GM21526 (cell line): Measurements from ENCODE around the gene FAM169A.
"Not testable (repeated sequence)": the region's sequence is repeated elsewhere in the genome, so short reads cannot be mapped to it uniquely, and the experiment has no call there.

Experiments used
- ATAC-seq: cut with Tn5 transposase; IDR thresholded peaks from one replicate; pipeline ENCODE4 v1.9.1; 2021; ENCODE audit warnings: moderate library complexity; ENCODE audit not compliant: unreplicated experiment, low FRiP score

The FAM169A gene

DNA sequence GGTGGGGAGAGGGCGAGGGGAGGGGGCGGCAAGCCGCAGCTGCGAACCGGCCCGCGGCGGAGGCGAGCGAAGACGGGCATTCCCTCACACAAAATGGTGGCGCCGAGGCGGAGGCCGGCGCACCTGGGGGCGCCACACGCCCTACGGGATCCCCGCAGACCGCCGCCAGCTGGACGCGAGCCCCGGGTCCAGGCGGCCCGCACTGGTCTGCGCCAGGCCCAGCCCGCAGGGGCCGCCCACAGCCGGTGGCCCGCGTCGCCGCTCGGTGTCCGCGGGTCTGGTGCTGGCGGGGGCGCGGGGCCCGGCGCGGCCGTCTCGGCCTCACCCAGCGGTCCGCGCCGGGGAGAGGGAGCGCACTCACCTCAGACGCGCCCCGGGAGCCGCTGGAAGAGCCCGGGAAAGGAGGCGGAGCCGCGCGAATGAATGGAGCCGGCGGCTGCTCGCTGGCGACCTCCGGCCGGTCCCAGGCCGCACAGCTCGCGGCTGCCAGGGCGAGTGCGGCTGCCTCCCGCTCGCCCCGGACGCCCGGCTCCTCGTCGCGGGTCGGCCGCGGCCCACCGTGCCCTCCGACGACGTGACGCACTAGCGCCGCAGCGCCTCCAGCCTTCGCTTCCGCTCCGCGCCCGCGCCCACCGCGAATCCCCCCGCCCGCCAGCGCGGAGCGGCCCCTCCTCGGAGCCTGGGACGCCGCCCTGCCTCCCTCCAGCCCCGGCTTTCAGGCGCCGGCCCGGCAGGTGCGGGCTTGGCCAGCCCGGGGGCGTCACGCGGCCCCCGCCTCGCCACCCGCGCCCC lies at the start of gene FAM169A:
TSS of gene FAM169A (minus strand) at position 584 of the 792 bp plus-strand sequence. CDS start 24,711 bp downstream, outside the sequence.
- no peak for ATAC-seq

- ATAC-seq, result no peak
Observed at GRCh38 chr5:74915488-74915887, 49.3 kb upstream of the FAM169A start.

DNA sequence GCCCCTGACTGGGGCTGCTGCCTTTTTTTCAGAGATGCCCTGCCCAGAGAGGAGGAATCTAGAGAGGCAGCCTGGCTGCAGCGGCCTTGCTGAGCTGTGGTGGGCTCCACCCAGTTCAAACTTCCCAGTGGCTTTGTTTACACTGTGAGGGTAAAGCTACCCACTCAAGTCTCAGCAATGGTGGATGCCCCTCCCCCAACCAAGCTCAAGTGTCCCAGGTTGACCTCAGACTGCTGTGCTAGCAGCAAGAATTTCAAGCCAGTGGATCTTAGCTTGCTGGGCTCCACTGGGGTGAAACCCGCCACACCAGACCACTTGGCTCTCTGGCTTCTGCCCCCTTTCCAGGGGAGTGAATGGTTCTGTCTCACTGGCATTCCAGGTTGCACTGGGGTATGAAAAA lies 45.2 kb upstream of the FAM169A start:
- not testable (repeated sequence) for ATAC-seq

DNA sequence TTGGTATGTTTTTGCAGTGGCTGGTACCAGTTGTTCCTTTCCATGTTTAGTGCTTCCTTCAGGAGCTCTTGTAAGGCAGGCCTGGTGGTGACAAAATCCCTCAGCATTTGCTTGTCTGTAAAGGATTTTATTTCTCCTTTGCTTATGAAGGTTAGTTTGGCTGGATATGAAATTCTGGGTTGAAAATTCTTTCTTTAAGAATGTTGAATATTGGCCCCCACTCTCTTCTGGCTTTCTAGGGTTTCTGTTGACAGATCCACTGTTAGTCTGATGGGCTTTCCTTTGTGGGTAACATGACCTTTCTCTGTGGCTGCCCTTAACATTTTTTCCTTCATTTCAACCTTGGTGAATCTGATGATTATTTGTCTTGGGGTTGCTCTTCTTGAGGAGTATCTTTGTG lies 43.7 kb upstream of the FAM169A start:
- not testable (repeated sequence) for ATAC-seq

- ATAC-seq, result not testable (repeated sequence)
Observed at GRCh38 chr5:74908237-74908636, 42.0 kb upstream of the FAM169A start.

DNA sequence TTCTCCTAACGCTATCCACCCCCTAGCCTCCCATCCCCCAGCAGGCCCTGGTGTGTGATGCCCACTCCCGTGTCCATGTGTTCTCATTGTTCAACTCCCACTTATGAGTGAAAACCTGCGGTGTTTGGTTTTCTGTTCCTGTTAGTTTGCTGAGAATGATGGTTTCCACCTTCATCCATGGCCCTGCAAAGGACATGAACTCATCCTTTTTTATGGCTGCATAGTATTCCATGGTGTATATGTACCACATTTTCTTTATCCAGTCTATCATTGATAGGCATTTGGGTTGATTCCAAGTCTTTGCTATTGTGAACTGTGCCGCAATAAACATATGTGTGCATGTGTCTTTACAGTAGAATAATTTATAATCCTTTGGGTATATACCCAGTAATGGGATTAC lies 38.5 kb upstream of the FAM169A start:
- ATAC-seq, result not testable (repeated sequence)

- peak; percentile 65 for ATAC-seq
Observed at GRCh38 chr5:74903165-74903787, 37.1 kb upstream of the FAM169A start.

GRCh38 chr5:74897049-74897448 lies 30.9 kb upstream of the FAM169A start:
- no peak for ATAC-seq

GRCh38 chr5:74895906-74896305 lies 29.7 kb upstream of the FAM169A start:
- ATAC-seq, result no peak

GRCh38 chr5:74894351-74894750 lies 28.2 kb upstream of the FAM169A start:
- no peak for ATAC-seq

GRCh38 chr5:74892921-74893320 lies 26.7 kb upstream of the FAM169A start:
- no peak for ATAC-seq

- peak; percentile 69 for ATAC-seq
Observed at GRCh38 chr5:74889523-74890105, 23.4 kb upstream of the FAM169A start.

- no peak for ATAC-seq
Observed at GRCh38 chr5:74888117-74888516, 21.9 kb upstream of the FAM169A start.

DNA sequence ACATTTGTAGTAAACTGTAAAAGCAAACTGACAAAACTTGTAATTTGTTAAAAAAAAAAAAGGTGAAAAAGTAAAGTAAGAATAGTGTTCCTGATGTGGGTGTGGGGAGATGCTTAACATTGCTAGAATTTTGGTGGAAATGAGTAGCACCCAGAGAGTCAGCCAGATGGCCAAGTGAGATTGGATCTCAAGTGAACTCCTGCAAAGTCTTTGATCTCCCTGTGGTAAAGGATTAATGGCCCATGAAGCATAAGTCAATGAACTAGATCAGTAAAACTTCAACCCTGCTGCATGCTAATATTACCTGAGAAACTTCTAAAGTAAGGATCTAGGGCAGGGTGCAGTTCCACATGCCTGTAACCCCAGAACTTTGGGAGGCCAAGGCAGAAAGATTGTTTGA lies 19.0 kb upstream of the FAM169A start:
- no peak for ATAC-seq

GRCh38 chr5:74882379-74883134 lies 16.4 kb upstream of the FAM169A start:
- ATAC-seq, result not testable (repeated sequence)

GRCh38 chr5:74877624-74878304 lies 11.6 kb upstream of the FAM169A start:
- ATAC-seq, result no peak

GRCh38 chr5:74875994-74876791 lies 10.0 kb upstream of the FAM169A start:
- ATAC-seq, result no peak

- no peak for ATAC-seq
Observed at GRCh38 chr5:74873525-74874249, 7.5 kb upstream of the FAM169A start.
